ENCODE data around the gene SP110.

Gene SP110

GRCh38 chr2:230172852-230173251 lies 46.9 kb downstream of the SP110 start:
- no peaks in the 10 kb centered on the region for H3K9me3 ChIP-seq (ENCODE audit: insufficient read depth, low read length)
- no peak for TF ChIP-seq EZH2phosphoT487 (IDR thresholded peaks at IDR 0.05; ENCODE audit: low read depth)
- no peak for TF ChIP-seq CTCF (IDR thresholded peaks at IDR 0.05; ENCODE audit: low read depth, low read length)
- H3K36me3 ChIP-seq (replicated peaks; ENCODE audit: low read depth, low read length): peaks cover 16% of the 10 kb centered on the region
- H3K9ac ChIP-seq (ENCODE audit: low read length): no peak overlapping the region
- H3K4me3 ChIP-seq (ENCODE audit: low read length): no peak overlapping the region
- H2AFZ ChIP-seq (ENCODE audit: low read depth, low read length): no peak overlapping the region
- H3K27me3 ChIP-seq (ENCODE audit: low read depth, low read length): no peaks in the 10 kb centered on the region
- no peak overlapping the region for H3K27ac ChIP-seq (ENCODE audit: low read length)
- H3K4me1 ChIP-seq (ENCODE audit: low read length): no peaks in the 10 kb centered on the region
- H3K4me2 ChIP-seq (ENCODE audit: low read length): no peak overlapping the region
- no peaks in the 10 kb centered on the region for H4K20me1 ChIP-seq (ENCODE audit: insufficient read depth, low read length)
- no peaks in the 10 kb centered on the region for H3K79me2 ChIP-seq (ENCODE audit: low read length)

GRCh38 chr2:230172156-230172555 lies 47.6 kb downstream of the SP110 start:
- TF ChIP-seq CTCF (IDR thresholded peaks at IDR 0.05; ENCODE audit: low read depth, low read length) (no peak), EZH2phosphoT487 (IDR thresholded peaks at IDR 0.05; ENCODE audit: low read depth) (no peak)
- H3K27ac ChIP-seq (ENCODE audit: low read length): no peak overlapping the region
- no peaks in the 10 kb centered on the region for H3K79me2 ChIP-seq (ENCODE audit: low read length)
- no peak overlapping the region for H2AFZ ChIP-seq (ENCODE audit: low read depth, low read length)
- H3K4me3 ChIP-seq (ENCODE audit: low read length): no peak overlapping the region
- no peaks in the 10 kb centered on the region for H4K20me1 ChIP-seq (ENCODE audit: insufficient read depth, low read length)
- H3K36me3 ChIP-seq (replicated peaks; ENCODE audit: low read depth, low read length): peaks cover 17% of the 10 kb centered on the region
- no peak overlapping the region for H3K9ac ChIP-seq (ENCODE audit: low read length)
- no peaks in the 10 kb centered on the region for H3K27me3 ChIP-seq (ENCODE audit: low read depth, low read length)
- H3K4me1 ChIP-seq (ENCODE audit: low read length): no peaks in the 10 kb centered on the region
- H3K4me2 ChIP-seq (ENCODE audit: low read length): no peak overlapping the region
- no peaks in the 10 kb centered on the region for H3K9me3 ChIP-seq (ENCODE audit: insufficient read depth, low read length)

- TF ChIP-seq EZH2phosphoT487 (IDR thresholded peaks at IDR 0.05; ENCODE audit: low read depth) (no peak), CTCF (IDR thresholded peaks at IDR 0.05; ENCODE audit: low read depth, low read length) (no peak)
- H3K79me2 ChIP-seq (ENCODE audit: low read length): no peaks in the 10 kb centered on the region
- no peaks in the 10 kb centered on the region for H3K9me3 ChIP-seq (ENCODE audit: insufficient read depth, low read length)
- H3K36me3 ChIP-seq (replicated peaks; ENCODE audit: low read depth, low read length): peaks cover 8% of the 10 kb centered on the region
- no peak overlapping the region for H2AFZ ChIP-seq (ENCODE audit: low read depth, low read length)
- no peaks in the 10 kb centered on the region for H3K4me1 ChIP-seq (ENCODE audit: low read length)
- H3K9ac ChIP-seq (ENCODE audit: low read length): no peak overlapping the region
- H3K27me3 ChIP-seq (ENCODE audit: low read depth, low read length): no peaks in the 10 kb centered on the region
- H3K4me2 ChIP-seq (ENCODE audit: low read length): no peak overlapping the region
- H3K4me3 ChIP-seq (ENCODE audit: low read length): no peak overlapping the region
- H3K27ac ChIP-seq (ENCODE audit: low read length): no peak overlapping the region
- H4K20me1 ChIP-seq (ENCODE audit: insufficient read depth, low read length): no peaks in the 10 kb centered on the region
These were observed 49.3 kb downstream of the SP110 start for GRCh38 chr2:230170532-230170931.

- H3K27me3 ChIP-seq (ENCODE audit: low read depth, low read length): no peaks in the 10 kb centered on the region
- no peak overlapping the region for H3K9ac ChIP-seq (ENCODE audit: low read length)
- H2AFZ ChIP-seq (ENCODE audit: low read depth, low read length): no peak overlapping the region
- TF ChIP-seq CTCF (IDR thresholded peaks at IDR 0.05; ENCODE audit: low read depth, low read length): no peak
- TF ChIP-seq EZH2phosphoT487 (IDR thresholded peaks at IDR 0.05; ENCODE audit: low read depth): no peak
- no peak overlapping the region for H3K4me3 ChIP-seq (ENCODE audit: low read length)
- no peaks in the 10 kb centered on the region for H3K4me1 ChIP-seq (ENCODE audit: low read length)
- peaks cover 2% of the 10 kb centered on the region for H3K36me3 ChIP-seq (replicated peaks; ENCODE audit: low read depth, low read length)
- no peaks in the 10 kb centered on the region for H4K20me1 ChIP-seq (ENCODE audit: insufficient read depth, low read length)
- H3K27ac ChIP-seq (ENCODE audit: low read length): no peak overlapping the region
- H3K79me2 ChIP-seq (ENCODE audit: low read length): no peaks in the 10 kb centered on the region
- H3K9me3 ChIP-seq (ENCODE audit: insufficient read depth, low read length): no peaks in the 10 kb centered on the region
- no peak overlapping the region for H3K4me2 ChIP-seq (ENCODE audit: low read length)
These were observed 53.1 kb downstream of the SP110 start for GRCh38 chr2:230166557-230167170.
